ENCODE results near the gene TP53BP2.

TP53BP2 gene

GRCh38 chr1:223763881-223764280, 81.9 kb downstream of the TP53BP2 start:
- TF ChIP-seq CTCF (IDR thresholded peaks at IDR 0.05; ENCODE audit: low read depth, low read length), result no peak
- DNase-seq (ENCODE audit: low read depth in 2 of 2), result no peak
- no peak overlapping the region for H3K4me3 ChIP-seq (replicated peaks in 1 of 2; ENCODE audit: low read depth in 2 of 2, low read length in 2 of 2)

- TF ChIP-seq CTCF (IDR thresholded peaks at IDR 0.05; ENCODE audit: low read depth, low read length), result no peak
- no peak for DNase-seq (ENCODE audit: low read depth in 2 of 2)
- H3K4me3 ChIP-seq (replicated peaks in 1 of 2; ENCODE audit: low read depth in 2 of 2, low read length in 2 of 2), result no peak overlapping the region
Observed at GRCh38 chr1:223763251-223763650, 82.5 kb downstream of the TP53BP2 start.

GRCh38 chr1:223761411-223761810, 84.3 kb downstream of the TP53BP2 start:
- peak in 1 of 2 donors; percentile 33 for DNase-seq (ENCODE audit: low read depth in 2 of 2)

GRCh38 chr1:223760833-223761232, 84.9 kb downstream of the TP53BP2 start:
- no peak for TF ChIP-seq CTCF (IDR thresholded peaks at IDR 0.05; ENCODE audit: low read depth, low read length)
- no peak overlapping the region for H3K4me3 ChIP-seq (replicated peaks in 1 of 2; ENCODE audit: low read depth in 2 of 2, low read length in 2 of 2)
- DNase-seq (ENCODE audit: low read depth in 2 of 2), result no peak

More at GRCh38 chr1:223761411-223761810, 84.3 kb downstream of the TP53BP2 start:
- TF ChIP-seq CTCF (IDR thresholded peaks at IDR 0.05; ENCODE audit: low read depth, low read length), result no peak
- H3K4me3 ChIP-seq (replicated peaks in 1 of 2; ENCODE audit: low read depth in 2 of 2, low read length in 2 of 2), result no peak overlapping the region

- DNase-seq (ENCODE audit: low read depth in 2 of 2), result no peak
- TF ChIP-seq CTCF (IDR thresholded peaks at IDR 0.05; ENCODE audit: low read depth, low read length), result no peak
- no peak overlapping the region for H3K4me3 ChIP-seq (replicated peaks in 1 of 2; ENCODE audit: low read depth in 2 of 2, low read length in 2 of 2)
Observed at GRCh38 chr1:223759273-223759672, 86.5 kb downstream of the TP53BP2 start.

GRCh38 chr1:223758734-223759133, 87.0 kb downstream of the TP53BP2 start:
- TF ChIP-seq CTCF (IDR thresholded peaks at IDR 0.05; ENCODE audit: low read depth, low read length), result no peak

More at GRCh38 chr1:223758734-223759133, 87.0 kb downstream of the TP53BP2 start:
- no peak for DNase-seq (ENCODE audit: low read depth in 2 of 2)
- H3K4me3 ChIP-seq (replicated peaks in 1 of 2; ENCODE audit: low read depth in 2 of 2, low read length in 2 of 2), result no peak overlapping the region
